Measurements from ENCODE around the gene PHRF1.

PHRF1 gene

GRCh38 chr11:616320-617198, 40.3 kb downstream of the PHRF1 start:
- no peak for DNase-seq (ENCODE audit: low spot score)

- DNase-seq (ENCODE audit: low spot score) = no peak
These were observed 41.1 kb downstream of the PHRF1 start for GRCh38 chr11:617199-617911.

- no peak for DNase-seq (ENCODE audit: low spot score)
These were observed 41.8 kb downstream of the PHRF1 start for GRCh38 chr11:617912-618682.

GRCh38 chr11:618856-619627, 42.8 kb downstream of the PHRF1 start:
- no peak for DNase-seq (ENCODE audit: low spot score)

GRCh38 chr11:619628-620050, 43.4 kb downstream of the PHRF1 start:
- no peak for DNase-seq (ENCODE audit: low spot score)

- DNase-seq (ENCODE audit: low spot score) = no peak
These were observed 43.9 kb downstream of the PHRF1 start for GRCh38 chr11:620201-620600.

- DNase-seq (ENCODE audit: low spot score) = no peak
These were observed 44.9 kb downstream of the PHRF1 start for GRCh38 chr11:620935-621814.

- DNase-seq (ENCODE audit: low spot score) = no peak
These were observed 45.6 kb downstream of the PHRF1 start for GRCh38 chr11:621838-622237.

GRCh38 chr11:623349-623869, 47.1 kb downstream of the PHRF1 start:
- no peak for DNase-seq (ENCODE audit: low spot score)

GRCh38 chr11:623999-624704, 47.9 kb downstream of the PHRF1 start:
- DNase-seq (ENCODE audit: low spot score) = no peak

- no peak for DNase-seq (ENCODE audit: low spot score)
These were observed 48.7 kb downstream of the PHRF1 start, which contains the start of gene CDHR5 for GRCh38 chr11:624705-625635. Gene CDHR5 (minus strand): TSS chr11:624955. CDS start chr11:624902, 53 bp downstream.

- no peak for DNase-seq (ENCODE audit: low spot score)
These were observed 49.5 kb downstream of the PHRF1 start for GRCh38 chr11:625636-626268.

- DNase-seq (ENCODE audit: low spot score) = no peak
These were observed 50.4 kb downstream of the PHRF1 start, which contains the start of gene SCT for GRCh38 chr11:626475-627307. Gene SCT (minus strand): TSS chr11:627181. CDS start chr11:627143, 38 bp downstream.

- no peak for DNase-seq (ENCODE audit: low spot score)
These were observed 51.0 kb downstream of the PHRF1 start for GRCh38 chr11:627308-627576.

GRCh38 chr11:628056-628455, 51.8 kb downstream of the PHRF1 start:
- no peak for DNase-seq (ENCODE audit: low spot score)

- DNase-seq (ENCODE audit: low spot score) = no peak
These were observed 52.9 kb downstream of the PHRF1 start for GRCh38 chr11:629237-629583.

GRCh38 chr11:630871-631270, 54.6 kb downstream of the PHRF1 start:
- no peak for DNase-seq (ENCODE audit: low spot score)

Measured in germinal center (tissue), 1 donor.